Activated naive CD4-positive, alpha-beta T cell treated with anti-CD3 and anti-CD28 coated beads for 36 hours (primary cell): ENCODE data around the gene BRAT1. TPM values are rescaled to one million over a fixed set of nuclear protein-coding genes. Genes with fewer than 3 reads are reported as not detected.

Source experiments
- CTCF ChIA-PET: fragments of 350-600 bp; sonication (Branson Sonifier 250); formaldehyde crosslinking; loops from one replicate; lab custom pipeline; 2021; ENCODE audit warnings: antibody characterized with exemption; lab: Charles Lee
- DNase-seq: peaks from one replicate; pipeline ENCODE4 v3.0.0-alpha.2; 2020
- H3K27ac Mint-ChIP-seq: one replicate; pipeline ENCODE4 v1.8.0; 2021; ENCODE audit warnings: mild to moderate bottlenecking, mixed read lengths
- H3K27me3 Mint-ChIP-seq: one replicate; pipeline ENCODE4 v1.8.0; 2021; ENCODE audit warnings: low read depth, mixed read lengths
- H3K36me3 Mint-ChIP-seq: one replicate; pipeline ENCODE4 v1.8.0; 2021; ENCODE audit warnings: low read depth, mixed read lengths
- H3K4me1 Mint-ChIP-seq: one replicate; pipeline ENCODE4 v1.8.0; 2021; ENCODE audit warnings: low read depth, mixed read lengths
- H3K4me3 Mint-ChIP-seq: one replicate; pipeline ENCODE4 v1.8.0; 2021; ENCODE audit warnings: mild to moderate bottlenecking, moderate library complexity, mixed read lengths
- H3K9me3 Mint-ChIP-seq: one replicate; pipeline ENCODE4 v1.8.0; 2021; ENCODE audit warnings: mixed read lengths
- intact Hi-C: fragments of 100-400 bp; cut with micrococcal nuclease; formaldehyde crosslinking; loops from one replicate; pipeline ENCODE4 v1.15.1; 2023
- total RNA-seq, 2 experiments: library from RNA; stranded (reverse); gene quantifications; one replicate each; pipeline ENCODE4 v1.2.3, GENCODE V29; 2021

Gene BRAT1
- total RNA-seq, result 10 to 100 TPM; 26.8 to 27.3 TPM

DNA sequence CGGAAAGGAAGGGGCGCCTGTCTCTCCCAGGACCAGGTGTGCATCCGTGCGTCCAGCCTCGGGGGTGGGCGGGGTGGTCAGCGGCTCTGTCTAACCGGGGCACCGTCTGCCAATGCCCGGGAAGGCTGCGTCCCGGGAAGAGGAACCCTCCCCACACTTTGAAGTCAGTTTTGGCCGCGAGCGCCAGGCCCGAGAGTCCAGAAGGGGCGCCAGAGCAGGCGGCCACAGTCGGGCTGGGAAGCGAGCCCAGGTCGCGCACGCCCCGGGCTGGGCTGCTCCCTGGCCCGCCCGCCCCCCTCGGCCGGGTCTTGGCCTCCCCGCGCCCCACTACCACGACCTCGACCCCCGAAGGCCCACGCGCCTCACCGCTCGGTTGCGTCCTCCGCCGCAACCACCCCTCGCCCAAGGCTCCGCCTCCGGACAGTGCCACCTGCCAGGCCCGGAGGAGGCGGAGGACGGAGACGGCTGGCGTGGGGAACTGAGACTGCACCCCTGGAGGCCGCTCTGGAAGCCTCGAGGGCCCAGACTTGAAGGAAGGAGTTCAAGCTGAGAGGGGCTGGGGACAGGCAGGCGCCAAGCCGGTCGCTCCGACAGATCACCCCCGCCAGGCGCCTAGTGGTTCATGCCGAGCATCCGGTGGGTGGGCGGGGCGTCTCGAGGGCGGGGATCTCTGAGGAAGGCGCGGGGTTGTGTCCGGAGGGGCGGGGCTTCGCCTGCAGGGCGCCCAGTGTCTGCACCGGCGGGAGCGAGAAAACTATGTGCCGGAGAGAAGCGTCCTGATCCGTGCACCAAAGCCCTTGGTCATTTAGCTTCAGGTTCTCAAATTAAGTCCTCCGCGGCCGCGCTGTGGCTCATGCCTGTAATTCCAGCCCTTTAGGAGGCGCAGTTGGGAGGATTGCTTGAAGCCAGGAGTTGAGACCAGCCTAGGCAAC is at the start of gene BRAT1:
TSS of gene BRAT1 (minus strand) at position 404 of the 932 bp plus-strand sequence. CDS start 1,093 bp downstream, outside the sequence.
- no peaks in the 10 kb centered on the region for H3K27me3 Mint-ChIP-seq
- peaks cover 29% of the 10 kb centered on the region for H3K4me1 Mint-ChIP-seq
- H3K9me3 Mint-ChIP-seq, result no peaks in the 10 kb centered on the region
- H3K36me3 Mint-ChIP-seq, result peaks cover 13% of the 10 kb centered on the region
- peak within 1 kb of the TSS; percentile 86 for H3K4me3 Mint-ChIP-seq
- peak within 1 kb of the TSS; percentile 93 for H3K27ac Mint-ChIP-seq
- intact Hi-C loops, result loop anchor here (1.0 to 5.0 kb wide), 9 partner anchors 25 to 323 kb away; partner anchors contain the start of genes CHST12, GRIFIN, MAD1L1 and SNX8
- CTCF ChIA-PET, result no interaction called here
- peak; percentile 98 for DNase-seq

DNA sequence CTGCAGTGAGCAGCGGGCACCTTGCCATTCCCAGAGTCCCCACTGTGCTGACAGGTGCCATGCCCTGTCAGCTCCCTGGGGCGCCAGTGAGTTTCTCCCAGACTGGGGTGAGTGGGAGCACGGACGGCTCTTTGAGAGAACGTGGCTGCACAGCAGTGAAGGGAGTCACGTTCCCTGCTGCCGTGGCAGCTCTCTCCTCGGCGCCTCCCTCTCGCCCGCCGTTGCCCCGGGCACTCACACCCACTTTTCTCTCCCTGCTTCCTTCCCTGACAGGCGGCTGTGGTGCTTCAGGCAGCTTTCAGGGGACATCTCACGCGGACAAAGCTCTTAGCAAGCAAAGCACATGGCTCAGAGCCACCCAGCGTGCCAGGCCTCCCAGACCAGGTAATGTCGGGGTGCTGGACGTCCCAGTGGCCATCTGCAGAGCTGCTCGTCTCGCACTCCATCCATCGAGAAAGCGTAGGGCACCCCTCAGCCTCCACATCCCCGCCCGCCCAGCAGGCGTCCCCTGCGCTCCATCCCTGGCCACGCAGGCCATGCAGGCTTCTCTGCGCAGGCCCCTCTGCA is 49.4 kb upstream of the BRAT1 start:
- Mint-ChIP-seq H3K27ac (no peak overlapping the region), H3K36me3 (no peaks in the 10 kb centered on the region), H3K4me1 (peaks cover 7% of the 10 kb centered on the region), H3K27me3 (no peaks in the 10 kb centered on the region), H3K9me3 (no peaks in the 10 kb centered on the region), H3K4me3 (no peak overlapping the region)
- intact Hi-C loops, result loop anchor here (5.0 kb wide), 1 partner anchor 83 kb away; the partner anchor contains the start of gene AMZ1
- CTCF ChIA-PET, result interaction anchor here (1.1 to 1.4 kb wide), 2 partner anchors 8 to 108 kb away, joined by 3 to 4 read pairs; no protein-coding TSS in a partner anchor
- DNase-seq, result no peak

DNA sequence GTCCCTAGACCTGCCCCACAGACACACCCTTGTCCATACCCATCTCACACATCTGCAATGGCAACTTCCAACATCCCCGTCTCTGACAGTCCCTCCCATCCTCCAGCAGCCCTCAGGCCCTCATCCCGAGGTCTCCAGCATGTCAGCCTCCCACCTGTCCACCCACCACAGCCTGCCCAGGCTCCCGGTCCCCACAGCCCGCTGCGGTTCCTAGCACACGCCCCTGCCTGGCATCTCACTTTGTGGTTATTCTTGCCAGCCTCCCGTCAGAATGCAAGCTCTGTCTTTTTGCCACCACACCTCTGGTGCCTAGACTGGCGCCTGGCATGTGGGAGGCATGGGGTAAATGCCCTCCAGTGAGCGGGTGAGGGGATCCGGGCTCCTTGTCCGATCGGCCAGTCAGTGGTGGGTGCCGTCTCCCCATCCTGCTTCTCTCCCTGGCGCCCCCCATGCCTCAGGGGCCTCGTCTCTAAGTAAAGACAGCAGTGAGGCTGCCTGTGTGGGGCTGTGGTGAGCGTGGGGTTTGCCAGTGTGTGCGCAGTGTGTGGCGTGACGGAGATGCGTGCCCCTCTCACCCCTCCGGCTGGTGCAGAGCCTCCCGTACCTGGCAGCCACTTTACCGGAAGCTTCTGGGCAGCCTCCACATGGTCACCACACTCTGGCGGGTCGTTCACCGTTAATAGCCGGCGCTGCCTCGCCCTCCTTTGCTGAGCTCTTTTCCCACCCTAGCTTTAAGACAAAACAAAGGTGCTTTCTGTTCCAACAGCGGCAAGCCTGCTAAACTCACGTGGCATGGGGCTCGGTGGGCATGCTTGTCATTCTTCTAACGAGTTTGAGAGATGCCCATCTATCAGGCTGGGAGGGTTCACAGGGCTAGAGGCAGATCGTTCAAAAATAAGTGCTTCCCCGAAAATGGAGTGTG is 48.0 kb upstream of the BRAT1 start:
- H3K27me3 Mint-ChIP-seq, result no peaks in the 10 kb centered on the region
- H3K36me3 Mint-ChIP-seq, result peaks cover 5% of the 10 kb centered on the region
- H3K27ac Mint-ChIP-seq, result no peak overlapping the region
- H3K4me1 Mint-ChIP-seq, result no peaks in the 10 kb centered on the region
- H3K9me3 Mint-ChIP-seq, result no peaks in the 10 kb centered on the region
- intact Hi-C loops, result no loop called here
- H3K4me3 Mint-ChIP-seq, result no peak overlapping the region
- no peak for DNase-seq
- CTCF ChIA-PET, result interaction anchor here (0.6 to 1.1 kb wide), 2 partner anchors 23 to 28 kb away, joined by 3 read pairs; no protein-coding TSS in a partner anchor

DNA sequence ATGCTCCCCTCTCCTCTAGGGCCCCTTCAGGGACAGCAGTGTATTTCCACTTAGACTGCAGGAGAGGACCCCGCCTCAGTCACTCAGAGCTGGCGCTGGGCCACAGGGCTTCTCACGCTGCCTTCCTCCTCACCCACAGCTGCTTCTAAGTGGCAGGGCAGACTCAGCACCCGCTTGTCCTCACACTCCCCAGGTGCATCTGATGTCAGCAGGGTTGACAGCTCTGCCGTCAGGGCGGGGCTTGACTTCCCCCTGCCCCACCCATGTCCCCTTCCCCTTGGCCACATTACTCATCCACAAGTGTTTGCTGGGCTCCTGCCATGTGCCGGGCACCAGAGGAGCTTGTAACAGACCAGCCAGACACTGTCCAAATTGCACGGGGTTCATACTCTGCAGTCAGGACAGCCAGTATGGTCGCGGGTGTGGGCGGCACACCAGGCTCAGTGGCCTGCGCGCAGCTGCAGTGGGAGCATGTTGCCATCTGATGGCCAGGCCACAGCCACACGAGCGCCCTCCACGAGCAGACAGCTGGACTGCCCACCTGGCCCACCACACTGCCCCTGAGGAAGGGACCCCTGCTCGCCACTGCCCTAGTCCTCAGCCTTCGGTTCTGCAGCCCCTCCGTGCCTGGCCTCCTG is 47.2 kb upstream of the BRAT1 start:
- CTCF ChIA-PET, result interaction anchor here (1.1 kb wide), 1 partner anchor 28 kb away, joined by 3 read pairs; no protein-coding TSS in a partner anchor
- Mint-ChIP-seq H3K4me1 (no peaks in the 10 kb centered on the region), H3K9me3 (no peaks in the 10 kb centered on the region), H3K4me3 (no peak overlapping the region), H3K27ac (no peak overlapping the region), H3K27me3 (no peaks in the 10 kb centered on the region), H3K36me3 (peaks cover 5% of the 10 kb centered on the region)
- no peak for DNase-seq
- intact Hi-C loops, result no loop called here

DNA sequence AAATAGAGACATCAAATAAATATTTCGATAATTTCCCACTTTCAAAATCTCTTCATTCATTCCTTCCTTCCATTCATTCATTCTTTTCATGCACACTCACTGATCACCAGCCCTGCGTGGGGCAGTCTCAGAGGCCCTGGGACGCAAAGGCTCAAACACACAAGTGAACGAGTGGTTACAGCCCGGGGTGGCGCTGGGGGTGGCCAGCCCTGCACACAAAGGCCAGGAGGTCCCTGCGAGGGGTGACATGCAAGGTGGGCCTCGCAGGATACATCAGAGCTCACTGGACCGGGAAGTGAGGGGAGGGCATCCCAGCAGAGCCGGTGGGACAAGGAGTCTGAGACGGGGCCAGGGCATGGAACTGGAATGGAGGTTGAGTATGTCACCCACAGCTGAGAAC is 46.6 kb upstream of the BRAT1 start:
- Mint-ChIP-seq H3K4me1 (no peaks in the 10 kb centered on the region), H3K4me3 (no peak overlapping the region), H3K27ac (no peak overlapping the region), H3K36me3 (peaks cover 5% of the 10 kb centered on the region), H3K27me3 (no peaks in the 10 kb centered on the region), H3K9me3 (no peaks in the 10 kb centered on the region)
- CTCF ChIA-PET, result no interaction called here
- intact Hi-C loops, result no loop called here
- no peak for DNase-seq

DNA sequence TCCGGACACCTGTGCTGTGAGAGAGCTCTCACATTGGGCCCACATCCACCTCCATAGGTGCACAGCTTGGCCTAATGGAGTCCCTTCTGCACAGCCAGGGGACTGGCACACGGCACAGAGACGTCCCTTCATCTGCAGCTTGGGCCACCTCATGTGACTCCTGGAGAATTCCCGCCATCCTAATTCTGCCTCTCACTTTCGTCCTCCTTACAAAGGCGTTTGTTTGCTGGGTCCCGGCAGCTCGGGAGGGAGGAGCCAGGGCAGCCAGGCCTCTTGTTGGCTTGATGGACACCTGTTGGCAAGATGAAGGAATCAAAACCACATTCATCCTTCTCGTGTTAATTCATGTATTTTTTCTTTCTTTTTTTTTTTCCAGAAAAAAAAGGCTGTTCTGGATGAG is 45.7 kb upstream of the BRAT1 start:
- CTCF ChIA-PET, result no interaction called here
- H3K27me3 Mint-ChIP-seq, result no peaks in the 10 kb centered on the region
- H3K4me1 Mint-ChIP-seq, result no peaks in the 10 kb centered on the region
- H3K36me3 Mint-ChIP-seq, result peaks cover 5% of the 10 kb centered on the region
- H3K4me3 Mint-ChIP-seq, result no peak overlapping the region
- no peak for DNase-seq
- no peaks in the 10 kb centered on the region for H3K9me3 Mint-ChIP-seq
- no peak overlapping the region for H3K27ac Mint-ChIP-seq
- intact Hi-C loops, result no loop called here

DNA sequence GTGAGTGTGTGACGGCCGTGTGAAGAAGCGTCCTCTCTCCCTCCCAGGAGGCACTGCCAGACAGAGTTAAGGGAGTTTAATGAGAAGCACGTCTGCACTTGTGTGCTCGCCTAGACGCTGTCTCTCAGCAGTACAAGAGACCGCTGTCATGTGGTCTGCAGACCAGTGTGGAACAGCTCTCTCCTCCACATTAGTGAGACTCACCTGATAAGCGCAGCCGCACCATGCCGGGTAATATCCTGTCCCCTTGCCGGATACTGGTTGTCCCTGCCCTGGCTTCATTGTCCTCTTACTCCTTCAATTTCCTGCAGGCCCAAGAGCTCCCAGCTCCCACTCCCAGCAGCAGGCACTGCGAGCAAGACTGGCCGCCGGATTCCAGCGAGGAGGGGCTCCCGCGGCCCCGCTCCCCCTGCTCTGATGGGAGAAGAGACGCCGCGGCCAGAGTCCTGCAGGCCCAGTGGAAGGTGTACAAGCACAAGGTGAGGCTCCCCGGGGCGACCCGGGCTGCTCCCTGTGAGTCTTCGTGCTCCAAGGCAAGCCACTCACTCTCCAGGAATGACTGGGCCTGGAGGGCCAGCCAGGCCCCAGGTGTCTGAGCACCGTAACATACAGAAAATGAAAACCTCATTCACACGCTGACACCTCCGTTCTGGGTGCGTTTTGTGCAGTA is 43.0 kb upstream of the BRAT1 start:
- peaks cover 7% of the 10 kb centered on the region for H3K36me3 Mint-ChIP-seq
- H3K4me1 Mint-ChIP-seq, result no peaks in the 10 kb centered on the region
- no peaks in the 10 kb centered on the region for H3K9me3 Mint-ChIP-seq
- DNase-seq, result no peak
- H3K27ac Mint-ChIP-seq, result no peak overlapping the region
- CTCF ChIA-PET, result no interaction called here
- intact Hi-C loops, result no loop called here
- no peak overlapping the region for H3K4me3 Mint-ChIP-seq
- no peaks in the 10 kb centered on the region for H3K27me3 Mint-ChIP-seq

DNA sequence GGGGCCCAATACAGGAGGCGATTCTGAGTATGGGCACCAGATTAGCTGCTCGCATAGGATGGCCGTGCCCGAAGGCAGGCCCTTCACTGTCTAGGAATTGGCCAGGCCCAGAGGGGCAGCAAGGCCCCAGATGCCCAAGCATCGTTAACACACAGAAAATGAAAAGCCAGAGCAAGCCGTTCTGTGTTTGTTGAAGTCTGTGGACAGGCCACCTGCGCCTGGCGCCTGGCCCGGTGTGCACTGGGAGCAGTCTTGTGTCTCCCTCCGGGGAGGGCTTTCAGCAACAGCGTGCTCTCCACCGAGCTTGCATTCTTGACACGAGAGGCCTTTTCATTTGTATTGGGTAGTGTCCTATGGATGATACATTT is 41.9 kb upstream of the BRAT1 start:
- CTCF ChIA-PET, result no interaction called here
- no peaks in the 10 kb centered on the region for H3K9me3 Mint-ChIP-seq
- H3K27me3 Mint-ChIP-seq, result no peaks in the 10 kb centered on the region
- no peaks in the 10 kb centered on the region for H3K4me1 Mint-ChIP-seq
- no peak overlapping the region for H3K27ac Mint-ChIP-seq
- H3K36me3 Mint-ChIP-seq, result peaks cover 9% of the 10 kb centered on the region
- no peak overlapping the region for H3K4me3 Mint-ChIP-seq
- no peak for DNase-seq
- intact Hi-C loops, result no loop called here

DNA sequence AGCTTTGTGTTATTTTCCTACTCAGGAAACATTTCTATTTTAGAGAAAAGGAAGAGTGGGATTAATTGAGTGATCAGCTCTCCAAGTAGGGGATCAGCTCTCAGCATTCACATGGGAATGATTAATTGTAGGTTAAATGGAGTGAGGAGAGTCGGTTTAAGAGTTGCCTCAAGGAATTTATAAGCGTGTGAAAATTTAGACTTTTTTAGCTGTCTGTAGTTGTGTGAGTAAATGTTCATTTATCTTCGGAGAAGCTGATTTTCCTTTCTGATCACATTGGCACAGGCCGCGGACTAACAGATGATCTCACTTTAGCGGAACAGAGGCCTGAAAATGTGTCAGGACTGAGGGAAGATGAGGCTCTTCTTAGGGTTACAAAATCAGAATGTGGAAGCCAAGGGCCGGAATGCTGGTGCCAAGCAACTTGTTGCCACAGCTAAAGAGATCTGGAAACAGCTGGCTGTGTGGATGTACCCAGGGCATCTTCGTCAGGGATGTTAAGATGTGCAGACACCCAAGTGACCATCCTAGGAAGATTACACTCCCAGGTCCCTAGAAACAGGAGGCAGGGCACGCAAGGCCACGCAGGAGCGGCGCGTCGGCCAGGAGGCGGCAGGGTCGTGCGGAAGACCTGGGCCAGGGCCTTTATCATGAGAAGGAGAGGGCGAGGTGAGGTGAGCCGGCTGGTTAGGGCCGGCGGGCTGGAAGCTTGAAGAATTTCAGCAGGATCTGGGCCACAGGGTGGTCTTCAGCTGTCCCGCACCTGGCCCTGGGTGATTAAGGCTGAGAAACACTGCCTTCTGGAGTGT is 41.3 kb upstream of the BRAT1 start:
- intact Hi-C loops, result no loop called here
- Mint-ChIP-seq H3K27ac (no peak overlapping the region), H3K4me3 (no peak overlapping the region), H3K27me3 (no peaks in the 10 kb centered on the region), H3K4me1 (no peaks in the 10 kb centered on the region), H3K9me3 (no peaks in the 10 kb centered on the region), H3K36me3 (peaks cover 9% of the 10 kb centered on the region)
- CTCF ChIA-PET, result interaction anchor here (0.8 to 1.0 kb wide), 2 partner anchors 8 to 12 kb away, joined by 4 read pairs; no protein-coding TSS in a partner anchor
- no peak for DNase-seq

DNA sequence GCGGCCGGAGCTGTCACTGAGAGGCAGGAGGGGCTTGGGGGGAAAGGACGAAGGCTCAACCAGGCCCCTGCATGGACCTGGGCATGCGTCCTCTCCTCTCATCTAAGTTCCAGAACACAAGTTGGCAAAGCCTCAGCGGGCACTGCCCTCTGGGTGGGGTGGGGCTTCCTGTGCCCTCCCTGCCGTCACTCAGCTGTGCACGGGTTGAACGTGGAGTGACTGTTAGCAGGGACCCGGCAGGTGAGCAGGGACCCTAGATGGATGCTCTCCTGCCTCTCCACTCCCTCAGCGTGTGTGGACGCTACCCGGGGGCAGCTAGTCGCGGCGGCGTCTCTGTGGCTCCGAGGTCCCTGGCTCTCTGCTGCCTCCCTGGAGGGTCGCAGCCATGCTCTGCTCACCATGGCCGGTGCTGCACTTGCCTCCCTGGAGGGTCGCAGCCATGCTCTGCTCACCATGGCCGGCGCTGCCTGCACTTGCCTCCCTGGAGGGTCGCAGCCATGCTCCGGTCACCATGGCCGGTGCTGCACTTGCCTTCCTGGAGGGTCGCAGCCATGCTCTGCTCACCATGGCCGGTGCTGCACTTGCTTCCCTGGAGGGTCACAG is 40.0 kb upstream of the BRAT1 start:
- Mint-ChIP-seq H3K9me3 (no peaks in the 10 kb centered on the region), H3K4me1 (no peaks in the 10 kb centered on the region), H3K27me3 (no peaks in the 10 kb centered on the region), H3K36me3 (peaks cover 9% of the 10 kb centered on the region), H3K4me3 (no peak overlapping the region), H3K27ac (no peak overlapping the region)
- CTCF ChIA-PET, result no interaction called here
- intact Hi-C loops, result no loop called here
- DNase-seq, result no peak
